Measurements from ENCODE around the gene FILIP1L.

DNA sequence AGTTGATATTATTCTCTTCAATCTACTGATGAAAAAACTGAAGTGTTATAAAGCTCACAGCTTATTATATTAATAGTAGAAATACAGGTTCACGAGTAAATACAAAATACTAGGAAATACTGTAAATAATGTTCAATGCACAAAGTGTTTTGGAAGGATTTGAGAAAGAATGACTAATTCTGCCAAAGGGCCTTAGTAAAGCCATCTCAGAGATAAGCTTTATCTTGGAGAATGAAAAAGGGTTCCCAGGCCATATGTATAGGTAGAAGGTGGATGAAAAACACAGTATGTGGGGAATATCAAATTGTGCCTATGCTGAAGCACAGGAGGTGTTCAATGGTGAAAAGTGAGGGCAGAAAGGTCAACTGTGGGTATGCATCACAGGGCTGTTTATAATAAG is 173.1 kb downstream of the FILIP1L start:
- TF ChIP-seq POLR2A (IDR thresholded peaks at IDR 0.05) (no peak), CTCF (IDR thresholded peaks at IDR 0.05) (no peak)
